ENCODE measurements around the gene TGFBR3. TPM values are rescaled to one million over a fixed set of nuclear protein-coding genes. Genes with fewer than 3 reads are reported as not detected.

Gene TGFBR3
- total and polyA plus RNA-seq, 2 of the 4 experiments (the other 2 are of a cell fraction), result 3.0 to 11.3 TPM

- H3K9me1 ChIP-seq (ENCODE audit: insufficient read depth, low read length), result no peaks in the 10 kb centered on the region; the same call in 1 of the 2 replicates
- H3K4me1 ChIP-seq (ENCODE audit: control insufficient read depth, insufficient read depth, low read length), result peaks cover 2% of the 10 kb centered on the region; the same call in 1 of the 2 replicates
- H4K91ac ChIP-seq (ENCODE audit: insufficient read depth, low read depth, low read length), result no peak overlapping the region; the same call in 1 of the 2 replicates
- no peak overlapping the region for H3K4ac ChIP-seq (ENCODE audit: low read depth, low read length)
- no peak overlapping the region for H2BK20ac ChIP-seq (ENCODE audit: low read depth, low read length)
- no peak overlapping the region for H4K5ac ChIP-seq (ENCODE audit: low read depth, low read length)
- no peaks in the 10 kb centered on the region for H3K79me1 ChIP-seq (ENCODE audit: low read depth in 1 of 2, low read length in 2 of 2)
- H4K8ac ChIP-seq (ENCODE audit: low read depth in 2 of 2, low read length in 2 of 2), result no peak overlapping the region
- intact Hi-C loops (cut with micrococcal nuclease), result no loop called here
- H3K23ac ChIP-seq (ENCODE audit: low read depth, low read length), result no peak overlapping the region
- no peak overlapping the region for H3K27ac ChIP-seq (ENCODE audit: insufficient read depth, low read length)
- no peak overlapping the region for H3K9ac ChIP-seq (ENCODE audit: low read depth, low read length)
- H2BK120ac ChIP-seq (ENCODE audit: low read depth, low read length), result no peak overlapping the region
- H2BK15ac ChIP-seq (ENCODE audit: low read depth, low read length), result no peak overlapping the region
- no peaks in the 10 kb centered on the region for H3K9me3 ChIP-seq (ENCODE audit: control insufficient read depth, insufficient read depth, low read length)
- no peak overlapping the region for H2AK9ac ChIP-seq (replicated peaks; ENCODE audit: low read depth, low read length, poor library complexity)
- no peak overlapping the region for H2AK5ac ChIP-seq (ENCODE audit: low read depth, low read length)
- no peak overlapping the region for H3K4me2 ChIP-seq (ENCODE audit: low read depth, low read length)
- no peak overlapping the region for H3K56ac ChIP-seq (ENCODE audit: extremely low read depth, insufficient read depth, low read length)
- WGBS, 2 experiments (ENCODE audit: extremely low coverage in 2 of 2, insufficient read length in 1 of 2), result 60% methylated on average over 3 of the region's 6 CpGs; no CpG with 5 or more reads in 1 of the 2 experiments
- H2BK5ac ChIP-seq (ENCODE audit: low read depth, low read length, poor library complexity, severe bottlenecking), result no peak overlapping the region
- CTCF ChIA-PET, result interaction anchor here (0.6 kb wide), 1 partner anchor 70 kb away, joined by 3 read pairs; no protein-coding TSS in a partner anchor
- DNase-seq (peak; percentile 8), ATAC-seq (ENCODE audit: low read depth) (peak; percentile 32; the same call in 1 of the 2 replicates)
- POLR2A ChIA-PET (ENCODE audit: unreplicated experiment), result no interaction called here
- H3K36me3 ChIP-seq (ENCODE audit: control insufficient read depth, insufficient read depth, low read length), result no peaks in the 10 kb centered on the region
- peak overlapping the region; percentile 47 for H2AFZ ChIP-seq (replicated peaks; ENCODE audit: low read length, poor library complexity)
- H4K20me1 ChIP-seq (ENCODE audit: insufficient read depth, low read length), result no peaks in the 10 kb centered on the region
- H3K14ac ChIP-seq (replicated peaks; ENCODE audit: low read depth, low read length), result no peak overlapping the region
- in situ Hi-C loops (cut with MboI; ENCODE audit: low sequenced_read_pairs), result no loop called here
- dilution Hi-C loops (cut with HindIII; ENCODE audit: low sequenced_read_pairs, unreplicated experiment), result no loop called here
- H3K4me3 ChIP-seq (ENCODE audit: insufficient read depth, low read depth, low read length), result no peak overlapping the region
- no peak overlapping the region; the same call in 1 of the 2 replicates for H3K18ac ChIP-seq (ENCODE audit: low read depth, low read length)
- BruUV-seq (replicated peaks), result no TSS peak
- no peak for TF ChIP-seq ELK1 (IDR thresholded peaks at IDR 0.05; ENCODE audit: borderline replicate concordance, low read depth, low read length)
- TF ChIP-seq MAZ (IDR thresholded peaks at IDR 0.05; ENCODE audit: borderline replicate concordance, low read depth, low read length), result no peak
- no peak for TF ChIP-seq FOS (IDR thresholded peaks at IDR 0.05; ENCODE audit: low read depth, low read length)
- TF ChIP-seq SMC3 (IDR thresholded peaks at IDR 0.05; ENCODE audit: low read depth, low read length), result no peak
- no peak for TF ChIP-seq USF2 (IDR thresholded peaks at IDR 0.05; ENCODE audit: low read depth, low read length)
- TF ChIP-seq NFE2L2 (IDR thresholded peaks at IDR 0.05; ENCODE audit: low read depth, low read length), result no peak
- TF ChIP-seq BHLHE40 (IDR thresholded peaks at IDR 0.05; ENCODE audit: low read depth, low read length), result no peak
- TF ChIP-seq RCOR1 (IDR thresholded peaks at IDR 0.05; ENCODE audit: insufficient replicate concordance, low read length), result no peak
- TF ChIP-seq MAFK (IDR thresholded peaks at IDR 0.05; ENCODE audit: low read depth, low read length), result no peak
- no peak for TF ChIP-seq POLR2A (IDR thresholded peaks at IDR 0.05; ENCODE audit: low read depth, low read length)
- no peak for TF ChIP-seq CEBPB (IDR thresholded peaks at IDR 0.05; ENCODE audit: low read depth, low read length)
- no peaks in the 10 kb centered on the region; the same call in none of the 2 replicates for H3K27me3 ChIP-seq (ENCODE audit: control insufficient read depth, insufficient read depth, low read length)
These were observed 240.9 kb downstream of the TGFBR3 start for GRCh38 chr1:91645031-91645430.
